GM23338 (cell line): ENCODE measurements around the gene ANKRD18B. TPM values are rescaled to one million over a fixed set of nuclear protein-coding genes. Genes with fewer than 3 reads are reported as not detected.

Source experiments
- ATAC-seq: fragments of 200-7000 bp; cut with Tn5 transposase; 3 replicates; pipeline ENCODE4 v1.9.1; 2020
- DNase-seq: peaks from one replicate; pipeline ENCODE4 v3.0.0-alpha.2; 2015; ENCODE audit warnings: low spot score
- H2AFZ ChIP-seq: fragments of 200-600 bp; sonication (generic); 2 replicates; pipeline ENCODE4 v1.8.0; 2016; ENCODE audit warnings: antibody characterized with exemption, mild to moderate bottlenecking, moderate library complexity
- H3F3A ChIP-seq: fragments of 200-600 bp; sonication (generic); replicated peaks from 2 replicates; pipeline ENCODE4 v1.8.0; 2017; ENCODE audit warnings: antibody characterized with exemption, mixed run types, low read depth
- H3K27ac ChIP-seq: fragments of 200-600 bp; sonication (generic); 2 replicates; pipeline ENCODE4 v1.6.1; 2016; ENCODE audit warnings: low read depth
- H3K27me3 ChIP-seq: fragments of 200-600 bp; sonication (generic); 2 replicates; pipeline ENCODE4 v1.8.0; 2016; ENCODE audit warnings: mild to moderate bottlenecking, mixed run types, moderate library complexity; ENCODE audit not compliant: insufficient read depth
- H3K36me3 ChIP-seq: fragments of 200-600 bp; sonication (generic); 2 replicates; pipeline ENCODE4 v1.8.0; 2016; ENCODE audit warnings: mild to moderate bottlenecking; ENCODE audit not compliant: insufficient read depth
- H3K4me1 ChIP-seq: fragments of 200-600 bp; sonication (generic); 2 replicates; pipeline ENCODE4 v1.8.0; 2016; ENCODE audit warnings: mild to moderate bottlenecking, moderate library complexity; ENCODE audit not compliant: insufficient read depth
- H3K4me2 ChIP-seq: fragments of 200-600 bp; sonication (generic); 2 replicates; pipeline ENCODE4 v1.7.1; 2017; ENCODE audit warnings: mixed run types
- H3K4me3 ChIP-seq: fragments of 200-600 bp; sonication (generic); 2 replicates; pipeline ENCODE4 v1.6.1; 2016; ENCODE audit warnings: mixed run types
- H3K79me2 ChIP-seq: fragments of 200-600 bp; sonication (generic); replicated peaks from 2 replicates; pipeline ENCODE4 v1.8.0; 2017; ENCODE audit warnings: mild to moderate bottlenecking; ENCODE audit not compliant: insufficient read depth
- H3K9me2 ChIP-seq: fragments of 200-600 bp; sonication (generic); 2 replicates; pipeline ENCODE4 v1.8.0; 2017; ENCODE audit not compliant: insufficient read depth
- H4K20me1 ChIP-seq: fragments of 200-600 bp; sonication (generic); replicated peaks from 2 replicates; pipeline ENCODE4 v1.8.0; 2017; ENCODE audit warnings: mild to moderate bottlenecking; ENCODE audit not compliant: insufficient read depth
- H3K27ac Mint-ChIP-seq: 2 replicates; pipeline ENCODE4 v1.8.0; 2020; ENCODE audit warnings: inconsistent platforms, mild to moderate bottlenecking, moderate library complexity, mixed read lengths
- H3K27me3 Mint-ChIP-seq: 3 replicates; pipeline ENCODE4 v1.8.0; 2022; ENCODE audit warnings: low read depth, mild to moderate bottlenecking, moderate library complexity, mixed read lengths, inconsistent platforms; ENCODE audit not compliant: insufficient read depth, poor library complexity
- H3K36me3 Mint-ChIP-seq: 3 replicates; pipeline ENCODE4 v1.8.0; 2021; ENCODE audit warnings: low read depth, mild to moderate bottlenecking, inconsistent platforms, moderate library complexity, mixed read lengths
- H3K4me1 Mint-ChIP-seq: 3 replicates; pipeline ENCODE4 v1.8.0; 2020; ENCODE audit warnings: mild to moderate bottlenecking, inconsistent platforms, mixed read lengths
- H3K4me3 Mint-ChIP-seq: 3 replicates; pipeline ENCODE4 v1.8.0; 2021; ENCODE audit warnings: moderate library complexity, mild to moderate bottlenecking, inconsistent platforms, mixed read lengths
- H3K9me3 Mint-ChIP-seq: 3 replicates; pipeline ENCODE4 v1.8.0; 2020; ENCODE audit warnings: moderate library complexity, mild to moderate bottlenecking, inconsistent platforms, mixed read lengths
- CTCF ChIP-seq, 2 experiments: fragments of 200-600 bp in 1 of 2; sonication (generic) in 1 of 2; conservative IDR thresholded peaks; 2 replicates each; pipeline versions ENCODE4 v1.5.1 to v1.6.1; 2016 to 2017; ENCODE audit warnings: antibody characterized with exemption in 2 of 2, low read depth in 2 of 2, mild to moderate bottlenecking in 2 of 2, moderate library complexity in 1 of 2
- EZH2 ChIP-seq: fragments of 200-600 bp; sonication (generic); IDR thresholded peaks from one replicate; pipeline ENCODE4 v1.8.0; 2017; ENCODE audit warnings: antibody characterized with exemption, mild to moderate bottlenecking, low read depth; ENCODE audit not compliant: unreplicated experiment
- EZH2phosphoT487 ChIP-seq: fragments of 200-600 bp; sonication (generic); IDR thresholded peaks from one replicate; pipeline ENCODE4 v1.8.1; 2018; ENCODE audit warnings: antibody characterized with exemption; ENCODE audit not compliant: unreplicated experiment
- NANOG ChIP-seq: IDR thresholded peaks from 2 replicates; pipeline ENCODE4 v1.6.1; 2016; ENCODE audit warnings: antibody characterized with exemption, borderline replicate concordance
- POLR2AphosphoS5 ChIP-seq: IDR thresholded peaks from 2 replicates; pipeline ENCODE4 v1.6.1; 2016; ENCODE audit warnings: antibody characterized with exemption, low read depth
- REST ChIP-seq: IDR thresholded peaks from one replicate; pipeline ENCODE4 v1.6.1; 2018; ENCODE audit warnings: antibody characterized with exemption; ENCODE audit not compliant: unreplicated experiment
- STAT1 ChIP-seq: IDR thresholded peaks from one replicate; pipeline ENCODE4 v1.6.1; 2016; ENCODE audit warnings: antibody characterized with exemption; ENCODE audit not compliant: unreplicated experiment
- ZNF114 ChIP-seq: fragments of 250-450 bp; sonication (Bioruptor Pico); IDR thresholded peaks from 2 replicates; pipeline ENCODE4 v1.5.0; 2020; ENCODE audit warnings: mild to moderate bottlenecking, moderate library complexity
- ZNF331 ChIP-seq: fragments of 250-450 bp; sonication (Bioruptor Pico); IDR thresholded peaks from 2 replicates; pipeline ENCODE4 v1.5.0; 2020; ENCODE audit warnings: low read depth, mild to moderate bottlenecking, moderate library complexity
- polyA plus RNA-seq: library from polyadenylated mRNA; unstranded; fragments of >200 nt; fragmentation: Nextera tagmentation; extraction: Ambion mirVana; gene quantifications from 2 replicates; pipeline ENCODE4 v1.2.1, GENCODE V29; 2016
- total RNA-seq: library from RNA; depleted of rRNA; stranded (reverse); fragments of >200 nt; shearing (Covaris generic); gene quantifications from 2 replicates; pipeline ENCODE4 v1.2.3, GENCODE V29; 2014

Gene ANKRD18B
- total and polyA plus RNA-seq, 2 experiments from 2014 or later = 4.1 to 9.2 TPM

- TF ChIP-seq REST = no peak
- TF ChIP-seq CTCF (conservative IDR thresholded peaks at IDR 0.05; ENCODE audit: low read depth in 2 of 2) = no peak
These were observed 17.3 kb upstream of the ANKRD18B start (continued) for GRCh38 chr9:33506626-33507370.

- Histone ChIP-seq H3K4me3 (peak overlapping the region; percentile 68), H3K4me1 (no peaks in the 10 kb centered on the region), H2AFZ (peak overlapping the region; percentile 96), H3K4me2 (peak overlapping the region; percentile 81), H3K79me2 (no peaks in the 10 kb centered on the region), H3F3A (no peaks in the 10 kb centered on the region), H3K9me2 (no peaks in the 10 kb centered on the region), H3K27ac (no peak overlapping the region), H4K20me1 (no peaks in the 10 kb centered on the region), H3K27me3 (peaks cover 3% of the 10 kb centered on the region; the same call in 1 of the 2 replicates), H3K36me3 (no peaks in the 10 kb centered on the region)
- H3K4me1 Mint-ChIP-seq = peaks cover 14% of the 10 kb centered on the region
- H3K27me3 Mint-ChIP-seq = peaks cover 6% of the 10 kb centered on the region
- no peaks in the 10 kb centered on the region for H3K9me3 Mint-ChIP-seq
- H3K4me3 Mint-ChIP-seq = peak overlapping the region; percentile 91
- H3K27ac Mint-ChIP-seq = peak overlapping the region; percentile 86; the same call in 1 of the 2 replicates
- DNase-seq = peak; percentile 75
- peak; percentile 94 for ATAC-seq
- peak; percentile 68 for TF ChIP-seq POLR2AphosphoS5
- no peak for TF ChIP-seq NANOG
- no peak for TF ChIP-seq EZH2
- TF ChIP-seq ZNF114 (CRISPR knock-in tag) = no peak
- no peak for TF ChIP-seq ZNF331 (CRISPR knock-in tag)
- no peak for TF ChIP-seq EZH2phosphoT487
- no peak for TF ChIP-seq STAT1
- H3K36me3 Mint-ChIP-seq = no peaks in the 10 kb centered on the region
These were observed 13.5 kb upstream of the ANKRD18B start for GRCh38 chr9:33510262-33511183.
